Neural progenitor cell (in vitro differentiated cells): ENCODE data around the gene LDHD.

Experiments used
- EZH2 ChIP-seq: fragments of 200-600 bp; sonication (generic); IDR thresholded peaks from 2 replicates; pipeline ENCODE4 v1.6.1; 2017; ENCODE audit warnings: antibody characterized with exemption, mild to moderate bottlenecking, moderate library complexity
- EZH2phosphoT487 ChIP-seq: fragments of 200-600 bp; sonication (generic); IDR thresholded peaks from 2 replicates; pipeline ENCODE4 v1.6.1; 2017; ENCODE audit warnings: antibody characterized with exemption
- TF ChIP-seq, protein P1 (sequence below): fragments of 200-600 bp; sonication (generic); IDR thresholded peaks from 2 replicates; pipeline ENCODE4 v1.5.1; 2017; ENCODE audit warnings: antibody characterized with exemption, mild to moderate bottlenecking

DNA sequence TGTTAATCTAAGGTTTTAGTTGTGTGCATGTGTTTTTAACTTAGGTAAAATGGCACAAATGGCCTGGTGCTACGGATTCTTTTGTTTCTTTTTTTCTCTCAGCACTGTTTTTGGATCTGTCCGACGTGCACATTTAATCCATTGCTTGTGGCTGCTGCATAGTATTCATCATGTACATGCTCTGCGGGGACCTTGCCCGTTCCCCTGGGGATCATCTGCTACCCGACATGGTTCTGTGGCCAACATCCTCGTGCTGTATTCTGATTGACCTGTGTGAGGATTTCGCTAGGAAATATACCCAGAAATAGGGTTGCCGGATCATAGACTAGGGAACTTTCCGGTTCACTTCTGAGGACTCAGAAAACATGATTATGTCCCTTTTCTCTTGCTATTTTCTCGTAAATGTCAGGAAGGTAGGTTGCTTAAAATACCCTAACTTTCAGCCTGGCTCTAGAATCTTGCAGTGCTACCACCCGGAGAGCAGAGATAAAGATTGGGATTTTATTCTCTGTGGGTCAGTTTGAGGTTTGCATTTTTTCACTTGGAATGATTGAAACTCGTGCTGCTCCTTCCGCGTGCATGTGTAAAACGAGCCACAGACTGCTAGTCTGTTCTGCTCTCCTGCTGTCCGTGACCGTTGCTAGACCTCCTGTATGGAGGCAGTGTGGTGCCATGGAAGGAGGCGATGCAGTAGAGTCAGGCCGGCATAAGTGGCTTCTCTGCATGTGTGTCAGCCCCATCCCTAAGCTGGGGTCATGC lies 42.9 kb downstream of the LDHD start:
- TF ChIP-seq, protein P1, sequence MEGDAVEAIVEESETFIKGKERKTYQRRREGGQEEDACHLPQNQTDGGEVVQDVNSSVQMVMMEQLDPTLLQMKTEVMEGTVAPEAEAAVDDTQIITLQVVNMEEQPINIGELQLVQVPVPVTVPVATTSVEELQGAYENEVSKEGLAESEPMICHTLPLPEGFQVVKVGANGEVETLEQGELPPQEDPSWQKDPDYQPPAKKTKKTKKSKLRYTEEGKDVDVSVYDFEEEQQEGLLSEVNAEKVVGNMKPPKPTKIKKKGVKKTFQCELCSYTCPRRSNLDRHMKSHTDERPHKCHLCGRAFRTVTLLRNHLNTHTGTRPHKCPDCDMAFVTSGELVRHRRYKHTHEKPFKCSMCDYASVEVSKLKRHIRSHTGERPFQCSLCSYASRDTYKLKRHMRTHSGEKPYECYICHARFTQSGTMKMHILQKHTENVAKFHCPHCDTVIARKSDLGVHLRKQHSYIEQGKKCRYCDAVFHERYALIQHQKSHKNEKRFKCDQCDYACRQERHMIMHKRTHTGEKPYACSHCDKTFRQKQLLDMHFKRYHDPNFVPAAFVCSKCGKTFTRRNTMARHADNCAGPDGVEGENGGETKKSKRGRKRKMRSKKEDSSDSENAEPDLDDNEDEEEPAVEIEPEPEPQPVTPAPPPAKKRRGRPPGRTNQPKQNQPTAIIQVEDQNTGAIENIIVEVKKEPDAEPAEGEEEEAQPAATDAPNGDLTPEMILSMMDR: no peak
- no peak for TF ChIP-seq EZH2phosphoT487
- TF ChIP-seq EZH2: no peak
